ENCODE data around the gene RC3H2.

The RC3H2 gene

DNA sequence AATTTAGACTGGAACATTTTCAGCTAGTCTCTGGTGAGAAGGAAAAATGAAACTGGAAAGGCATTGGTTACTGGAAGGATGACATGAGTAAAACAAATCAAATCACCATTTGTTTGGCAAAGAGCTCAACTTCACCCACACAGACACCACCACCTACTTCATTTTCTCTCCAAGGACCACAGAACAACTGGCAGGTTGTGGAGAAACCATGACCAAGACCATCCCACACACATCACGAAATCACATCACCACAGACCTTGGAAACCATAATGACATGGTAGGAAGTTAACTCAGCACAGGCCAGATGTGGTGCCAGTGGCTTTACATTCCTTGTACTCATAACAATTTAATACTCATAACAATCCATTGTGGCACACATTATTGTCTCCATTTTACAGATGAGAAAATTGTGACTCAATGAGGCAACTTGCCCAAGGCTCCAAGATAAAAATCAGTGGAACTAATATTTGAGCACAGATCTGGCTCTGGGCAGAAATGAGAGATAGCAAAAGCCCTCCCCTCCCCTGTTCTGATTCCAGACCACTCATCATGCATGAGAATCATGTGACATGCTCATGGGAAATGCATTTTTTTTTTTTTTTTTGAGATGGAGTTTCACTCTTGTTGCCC, 97.8 kb downstream of the RC3H2 start:
- DNase-seq (ENCODE audit: low read depth in 2 of 2, low spot score in 1 of 2): no peak

DNA sequence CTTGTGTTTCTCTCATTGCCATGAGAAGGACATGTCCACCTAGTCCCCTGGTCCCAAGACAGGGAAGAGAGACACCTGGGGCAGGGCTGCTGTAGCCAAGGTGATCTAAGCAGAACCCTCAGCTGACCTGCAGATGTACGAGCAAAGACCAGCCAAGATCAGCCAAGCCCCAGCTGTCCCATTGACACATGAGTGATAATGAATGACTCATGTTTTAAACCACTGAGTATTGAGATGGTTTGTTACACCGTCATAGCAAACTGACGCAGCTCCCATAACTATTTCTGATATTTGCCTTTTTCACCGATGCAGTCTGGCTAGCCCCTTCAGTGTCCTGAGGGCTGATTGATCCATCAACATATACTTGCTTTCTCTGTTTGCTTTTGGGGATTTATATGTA, 98.5 kb downstream of the RC3H2 start:
- no peak for DNase-seq (ENCODE audit: low read depth in 2 of 2, low spot score in 1 of 2)

DNA sequence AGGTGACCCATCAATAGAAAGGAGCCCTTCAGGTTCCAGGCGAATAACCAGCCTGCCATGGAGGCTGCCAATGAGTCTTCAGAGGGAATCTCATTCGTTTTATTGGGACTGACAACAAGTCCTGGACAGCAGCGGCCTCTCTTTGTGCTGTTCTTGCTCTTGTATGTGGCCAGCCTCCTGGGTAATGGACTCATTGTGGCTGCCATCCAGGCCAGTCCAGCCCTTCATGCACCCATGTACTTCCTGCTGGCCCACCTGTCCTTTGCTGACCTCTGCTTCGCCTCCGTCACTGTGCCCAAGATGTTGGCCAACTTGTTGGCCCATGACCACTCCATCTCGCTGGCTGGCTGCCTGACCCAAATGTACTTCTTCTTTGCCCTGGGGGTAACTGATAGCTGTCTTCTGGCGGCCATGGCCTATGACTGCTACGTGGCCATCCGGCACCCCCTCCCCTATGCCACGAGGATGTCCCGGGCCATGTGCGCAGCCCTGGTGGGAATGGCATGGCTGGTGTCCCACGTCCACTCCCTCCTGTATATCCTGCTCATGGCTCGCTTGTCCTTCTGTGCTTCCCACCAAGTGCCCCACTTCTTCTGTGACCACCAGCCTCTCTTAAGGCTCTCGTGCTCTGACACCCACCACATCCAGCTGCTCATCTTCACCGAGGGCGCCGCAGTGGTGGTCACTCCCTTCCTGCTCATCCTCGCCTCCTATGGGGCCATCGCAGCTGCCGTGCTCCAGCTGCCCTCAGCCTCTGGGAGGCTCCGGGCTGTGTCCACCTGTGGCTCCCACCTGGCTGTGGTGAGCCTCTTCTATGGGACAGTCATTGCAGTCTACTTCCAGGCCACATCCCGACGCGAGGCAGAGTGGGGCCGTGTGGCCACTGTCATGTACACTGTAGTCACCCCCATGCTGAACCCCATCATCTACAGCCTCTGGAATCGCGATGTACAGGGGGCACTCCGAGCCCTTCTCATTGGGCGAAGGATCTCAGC, 104.8 kb downstream of the RC3H2 start, which contains the start of gene OR1K1:
Gene OR1K1, plus strand, starts transcription at position 58 of the 995 bp plus-strand sequence. Its CDS starts 0 bp downstream, at position 58.
- no peak for DNase-seq (ENCODE audit: low read depth in 2 of 2, low spot score in 1 of 2)

DNA sequence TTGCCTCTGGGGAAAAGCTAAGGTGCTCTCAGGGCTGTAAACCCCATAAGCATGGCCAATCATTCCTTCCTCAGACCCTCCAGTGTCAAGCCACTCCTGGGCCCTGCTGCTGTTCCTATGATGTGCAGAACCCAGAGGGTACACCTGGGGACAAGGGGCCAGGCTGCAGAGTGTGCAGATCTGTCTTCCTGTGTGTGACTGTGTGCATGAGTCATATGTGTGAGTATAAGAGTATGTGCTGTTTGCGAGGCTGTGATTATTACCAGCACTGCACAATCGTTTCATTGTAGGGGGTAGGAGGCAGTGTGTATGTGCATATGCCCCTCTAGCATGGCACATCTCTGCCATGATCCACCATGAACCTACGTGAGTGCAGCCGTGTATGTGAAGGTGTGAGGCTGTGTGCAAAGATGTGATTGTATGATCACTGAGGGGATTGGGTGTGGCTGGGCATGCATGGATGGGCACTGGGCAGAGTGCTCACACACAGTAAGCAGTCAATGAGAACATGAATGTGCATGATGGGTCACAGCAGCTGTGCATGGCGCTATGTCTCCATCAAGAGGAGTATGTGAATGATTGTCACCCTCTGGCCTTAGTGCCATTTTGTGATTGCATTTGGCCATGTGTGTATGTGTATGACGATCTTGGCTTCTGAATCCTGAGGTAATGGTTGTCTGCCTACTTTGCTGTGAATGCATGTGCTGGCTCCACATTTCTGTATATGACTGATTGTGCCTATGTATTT, 107.7 kb downstream of the RC3H2 start:
- no peak for DNase-seq (ENCODE audit: low read depth in 2 of 2, low spot score in 1 of 2)
